NCI-H460 (cell line): Measurements from ENCODE around the gene SASS6. TPM values are rescaled to one million over a fixed set of nuclear protein-coding genes. Genes with fewer than 3 reads are reported as not detected.
A peak's percentile ranks its signal among the peaks of the same experiment; 100 is the strongest.
"Not testable (repeated sequence)": the region's sequence is repeated elsewhere in the genome, so short reads cannot be mapped to it uniquely, and the experiment has no call there.

Experiments
- DNase-seq: peaks from one replicate; pipeline ENCODE4 v3.0.0-alpha.2; 2016; ENCODE audit warnings: low read depth; ENCODE audit errors: extremely low read depth
- small RNA-seq, 2 experiments: library from RNA; depleted of rRNA; stranded (forward); fragments of <200 nt; gene quantifications; one replicate each; pipeline ENCODE3, GENCODE V24; 2014
- total RNA-seq: library from RNA; depleted of rRNA; stranded (reverse); fragments of >200 nt; shearing (Covaris generic); gene quantifications from 2 replicates; pipeline ENCODE4 v1.2.3, GENCODE V29; 2014; rRNA removed

SASS6 gene
- total RNA-seq, 1 experiment from 2014 or later = 7.7 TPM

DNA sequence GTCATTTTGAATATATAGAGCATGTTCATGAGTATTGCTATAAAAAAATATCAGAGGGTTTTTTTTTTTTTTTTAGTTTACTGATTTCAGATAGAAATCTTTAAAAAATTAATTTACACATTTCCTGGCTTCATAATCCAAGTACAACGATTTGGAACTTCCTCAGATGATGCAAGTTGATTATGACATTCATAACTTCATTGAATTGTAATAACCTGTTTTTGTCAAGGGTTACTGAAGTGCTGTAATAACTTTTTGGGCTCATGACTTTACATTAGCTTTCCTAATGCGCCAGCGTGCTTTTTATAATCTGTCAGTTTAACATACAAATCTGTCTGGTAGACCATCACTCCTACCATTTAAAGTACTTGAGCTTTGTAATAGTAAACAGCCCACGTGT lies 81.3 kb downstream of the SASS6 start:
- DNase-seq = no peak

DNA sequence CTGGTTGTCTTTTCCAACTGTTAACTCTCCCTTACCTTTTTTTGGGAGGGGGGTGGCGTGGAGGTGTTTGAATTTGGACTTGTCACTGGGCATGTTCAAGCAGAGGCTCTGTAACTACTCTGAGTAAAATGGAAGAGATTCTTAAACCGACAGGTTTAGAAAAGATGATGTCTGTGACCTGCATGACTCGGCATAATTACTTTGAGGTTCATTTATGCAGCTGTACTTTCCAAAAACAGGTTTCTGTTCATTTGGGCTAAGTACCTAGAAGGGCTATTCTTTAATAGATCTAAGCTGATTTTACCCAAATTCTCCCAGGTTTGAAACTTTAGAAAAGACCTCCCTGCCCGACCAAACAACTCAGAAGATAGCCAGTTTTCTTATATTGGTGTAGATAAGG lies 82.6 kb downstream of the SASS6 start:
- no peak for DNase-seq

DNA sequence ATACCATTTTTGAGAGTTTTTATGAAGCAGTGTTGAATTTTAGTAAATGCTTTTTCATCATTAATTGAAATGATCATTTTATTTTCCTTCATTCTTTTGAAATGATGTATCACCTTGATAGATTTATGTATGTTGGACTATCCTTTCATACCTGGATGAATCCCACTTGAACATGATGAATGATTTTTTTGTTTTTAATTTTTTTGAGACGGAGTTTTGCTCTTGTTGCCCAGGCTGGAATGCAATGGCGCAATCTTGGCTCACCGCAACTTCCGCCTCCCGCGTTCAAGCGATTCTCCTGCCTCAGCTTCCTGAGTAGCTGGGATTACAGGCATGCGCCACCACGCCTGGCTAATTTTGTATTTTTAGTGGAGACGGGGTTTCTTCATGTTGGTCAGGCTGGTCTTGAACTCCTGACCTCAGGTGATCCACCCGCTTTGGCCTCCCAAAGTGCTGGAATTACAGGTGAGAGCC lies 85.5 kb downstream of the SASS6 start:
- DNase-seq = not testable (repeated sequence)

DNA sequence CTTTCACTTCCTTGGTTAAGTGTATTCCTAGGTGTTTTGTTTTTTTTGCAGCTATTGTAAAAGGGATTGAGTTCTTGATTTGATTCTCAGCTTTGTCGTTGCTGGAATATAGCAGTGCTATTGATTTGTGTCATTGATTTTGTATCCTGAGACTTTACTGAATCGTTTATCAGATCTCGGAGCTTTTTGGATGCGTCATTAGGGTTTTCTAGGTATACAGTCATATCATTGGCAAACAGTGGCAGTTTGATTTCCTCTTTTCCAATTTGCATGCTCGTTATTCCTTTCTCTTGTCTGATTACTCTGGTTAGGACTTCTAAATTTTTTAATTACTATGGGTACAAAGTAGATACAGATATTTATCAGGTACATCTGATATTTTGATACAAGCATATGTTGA lies 87.5 kb downstream of the SASS6 start:
- DNase-seq = no peak

DNA sequence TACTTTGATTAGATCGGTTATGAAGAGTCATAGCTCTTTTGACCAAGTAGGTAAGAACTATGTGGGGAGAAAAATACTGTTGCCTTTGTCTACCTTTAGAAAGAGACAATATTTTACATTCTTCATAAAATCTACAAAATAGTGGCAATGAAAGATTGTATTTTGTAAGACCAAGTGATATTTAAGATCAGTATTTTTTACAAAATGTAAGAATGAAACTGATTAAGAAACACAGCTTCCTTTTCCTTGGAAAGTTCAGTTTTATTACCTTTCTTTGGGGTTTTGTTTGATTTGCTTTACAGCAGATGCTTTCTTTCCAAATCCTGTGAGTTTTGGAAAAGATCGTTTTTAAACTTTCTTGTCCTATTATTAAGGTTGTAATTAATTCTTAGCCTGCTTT lies 93.1 kb downstream of the SASS6 start:
- DNase-seq = no peak

DNA sequence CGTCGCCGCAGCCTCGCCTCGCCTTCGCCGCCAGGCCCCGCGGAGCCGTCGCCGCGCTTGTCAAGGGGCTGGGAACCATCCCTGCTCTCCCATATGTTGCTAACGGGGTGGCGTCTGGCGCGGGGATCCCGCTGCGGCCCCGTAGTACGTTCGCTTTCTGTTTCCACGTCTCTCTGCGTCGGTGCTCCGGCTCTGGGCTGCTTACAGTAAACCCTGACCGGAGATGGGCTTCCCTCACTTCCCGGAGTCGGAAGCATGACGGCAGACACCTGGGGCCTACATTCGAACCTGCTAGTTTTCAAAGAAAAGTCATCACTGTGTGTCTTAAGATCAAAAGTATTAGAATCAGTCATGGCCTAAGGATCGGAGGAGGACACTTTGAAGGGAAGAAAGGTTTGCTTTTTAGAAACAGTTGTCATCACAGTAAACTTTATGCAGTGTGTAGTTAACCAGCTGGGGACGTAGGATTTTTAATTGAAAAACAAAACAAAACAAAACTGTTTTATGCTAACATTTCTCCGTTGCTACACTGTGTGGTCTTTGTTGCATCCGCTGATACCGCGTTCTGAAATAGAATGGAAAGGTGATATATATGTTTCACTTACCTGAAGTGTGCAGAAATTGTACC lies 94.0 kb downstream of the SASS6 start:
- no peak for DNase-seq

DNA sequence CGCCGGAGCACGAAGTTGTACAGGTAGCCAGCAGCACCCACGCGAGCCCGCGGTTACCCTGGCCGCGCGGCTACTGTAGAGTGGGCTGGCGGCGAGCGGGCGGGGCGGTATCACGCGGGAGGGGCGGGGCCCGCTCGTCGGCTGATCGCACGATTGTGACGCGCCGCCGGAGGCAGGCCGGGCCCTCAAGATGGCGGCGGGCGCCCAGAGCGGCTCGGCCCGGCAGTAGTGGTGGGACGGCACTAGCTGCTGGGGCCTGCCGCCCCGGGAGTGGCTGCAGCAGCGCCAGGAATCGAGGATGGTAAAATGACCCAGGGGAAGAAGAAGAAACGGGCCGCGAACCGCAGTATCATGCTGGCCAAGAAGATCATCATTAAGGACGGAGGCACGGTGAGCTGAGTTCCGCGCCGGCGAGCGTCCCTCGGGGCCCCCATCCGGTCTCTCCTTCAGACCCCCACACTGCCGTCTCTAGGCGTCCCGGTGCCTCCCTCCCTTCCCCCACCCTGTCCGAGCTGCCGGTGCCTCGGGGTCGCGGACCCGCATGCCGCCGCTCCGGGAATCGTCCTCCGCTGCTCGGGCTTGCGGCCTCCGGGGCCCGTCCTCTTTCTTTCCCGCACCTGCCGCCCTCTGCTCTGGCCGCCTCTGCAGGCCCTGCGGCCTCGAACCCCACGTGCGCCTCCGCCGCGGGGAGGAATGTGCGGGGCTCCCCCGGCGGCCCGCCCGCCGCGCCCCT lies 94.6 kb downstream of the SASS6 start:
- DNase-seq = peak; percentile 61

DNA sequence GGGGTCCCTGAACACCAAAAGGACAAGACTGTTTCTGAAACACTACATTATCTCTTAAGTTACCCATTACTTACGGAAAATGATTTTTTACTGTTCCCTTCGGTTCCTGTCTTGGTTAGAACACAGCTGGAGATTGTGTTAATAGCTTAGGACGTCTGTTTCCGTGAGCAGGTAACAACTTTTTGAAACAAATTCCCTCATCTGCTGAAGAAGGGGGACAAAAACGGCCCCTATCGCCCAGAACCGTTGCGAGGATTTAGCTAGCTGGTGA lies 95.1 kb downstream of the SASS6 start:
- no peak for DNase-seq

DNA sequence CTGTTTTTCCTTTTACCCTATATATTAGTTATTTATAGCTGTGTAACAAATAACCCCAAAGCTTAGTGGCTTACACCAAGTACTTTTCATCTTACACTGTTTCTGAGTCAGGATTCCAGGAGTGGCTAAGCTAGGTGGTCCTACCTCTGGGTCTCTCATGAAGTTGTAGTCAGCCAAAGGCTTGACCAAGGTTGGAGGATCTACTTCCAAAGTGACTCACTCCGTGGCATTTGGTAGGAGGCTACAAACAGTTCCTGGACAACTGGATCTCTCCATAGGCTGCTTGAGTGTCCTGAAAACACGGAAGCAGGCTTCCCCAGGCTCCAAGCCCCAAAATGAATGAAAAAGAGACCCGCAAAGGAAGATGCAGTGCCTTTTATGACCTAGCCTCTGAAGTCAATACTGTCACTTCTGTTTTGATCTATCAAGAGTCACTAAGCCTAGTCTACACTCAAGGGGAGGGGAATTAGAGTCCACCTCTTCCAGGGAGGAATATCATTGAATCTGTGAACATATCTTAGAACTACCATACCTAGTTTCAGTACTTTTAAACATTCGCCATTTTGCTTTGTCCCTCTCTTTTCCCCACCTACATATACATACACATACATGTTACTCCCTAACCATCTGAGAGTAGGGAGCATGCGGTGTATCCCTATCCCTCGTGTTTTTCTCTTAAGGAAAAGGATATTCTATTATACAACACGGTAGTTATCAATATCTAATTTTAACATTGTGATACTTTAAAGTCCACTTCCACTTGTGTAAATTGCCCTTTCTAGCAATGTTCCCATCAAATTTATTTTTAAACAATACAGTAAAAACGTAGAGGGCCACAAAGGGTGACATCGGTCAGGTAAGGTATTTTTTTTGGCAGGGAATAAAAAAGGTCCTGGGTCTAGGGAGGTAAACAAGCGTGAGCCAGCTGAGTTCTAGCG lies 95.7 kb downstream of the SASS6 start:
- DNase-seq = no peak

DNA sequence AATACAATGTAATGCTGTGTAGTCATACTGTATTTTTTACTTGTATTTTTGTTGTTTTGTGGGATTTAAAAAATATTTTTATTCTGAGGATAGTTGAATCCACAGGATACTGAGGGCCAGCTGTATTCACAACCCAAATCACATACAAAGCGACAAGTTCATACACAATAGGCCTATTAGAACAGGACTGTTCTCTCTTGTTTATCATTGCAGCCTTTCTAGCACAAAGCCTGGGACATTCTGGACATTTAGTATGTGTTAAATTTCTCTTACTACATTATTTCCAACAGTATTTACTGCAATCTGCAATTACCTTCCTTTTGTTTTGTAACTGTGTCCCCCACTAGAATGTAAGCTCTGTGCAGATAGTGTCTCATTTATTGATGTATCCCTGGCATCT lies 97.5 kb downstream of the SASS6 start:
- no peak for DNase-seq

DNA sequence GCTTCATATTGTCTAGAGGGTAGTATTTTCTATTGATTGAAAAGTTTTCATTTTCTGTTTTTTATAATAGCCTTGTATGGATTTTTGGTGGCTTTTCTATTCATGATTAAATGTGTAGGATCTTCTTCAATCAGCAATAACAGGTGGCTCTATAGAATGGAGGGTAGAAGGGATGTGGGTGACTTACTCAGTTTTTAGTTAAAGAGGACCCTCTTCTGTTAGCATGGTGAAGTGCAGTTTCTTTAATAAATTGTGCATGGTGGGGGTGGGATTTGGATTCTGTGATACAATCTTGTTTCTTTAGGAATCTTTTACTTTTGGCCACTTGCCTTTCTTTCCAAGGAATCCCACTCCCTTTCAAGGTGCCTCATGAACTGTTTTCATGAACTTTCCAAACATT lies 98.3 kb downstream of the SASS6 start:
- DNase-seq = no peak

Small RNA genes lying within 50 kb of the gene (small RNA-seq; reads per million reads assigned to genes)
- 0 to 0.12 reads per million in 2 experiments for gene AC093019.1

Other genes with a start within 250 kb of the SASS6 start
- gene SLC35A3, start 162.9 kb downstream of the SASS6 start, total RNA-seq = 22.9 and 31.9 TPM in 2 replicates
- gene TRMT13, start 233 bp upstream of the SASS6 start, total RNA-seq = 18.4 and 21.3 TPM in 2 replicates
- 0.22 TPM in 1 of 2 replicates, not detected in the other for gene LRRC39, start 45.3 kb upstream of the SASS6 start, total RNA-seq
- gene DBT, start 116.9 kb upstream of the SASS6 start, total RNA-seq = 5.5 and 6.7 TPM in 2 replicates
- 27.5 and 34.9 TPM in 2 replicates for gene RTCA, start 133.3 kb upstream of the SASS6 start, total RNA-seq
- 4.0 and 4.6 TPM in 2 replicates for gene CDC14A, start 219.6 kb upstream of the SASS6 start, total RNA-seq